ENCODE data around the gene ZNF425.
"Not testable (repeated sequence)": the region's sequence is repeated elsewhere in the genome, so short reads cannot be mapped to it uniquely, and the experiment has no call there.

The ZNF425 gene

DNA sequence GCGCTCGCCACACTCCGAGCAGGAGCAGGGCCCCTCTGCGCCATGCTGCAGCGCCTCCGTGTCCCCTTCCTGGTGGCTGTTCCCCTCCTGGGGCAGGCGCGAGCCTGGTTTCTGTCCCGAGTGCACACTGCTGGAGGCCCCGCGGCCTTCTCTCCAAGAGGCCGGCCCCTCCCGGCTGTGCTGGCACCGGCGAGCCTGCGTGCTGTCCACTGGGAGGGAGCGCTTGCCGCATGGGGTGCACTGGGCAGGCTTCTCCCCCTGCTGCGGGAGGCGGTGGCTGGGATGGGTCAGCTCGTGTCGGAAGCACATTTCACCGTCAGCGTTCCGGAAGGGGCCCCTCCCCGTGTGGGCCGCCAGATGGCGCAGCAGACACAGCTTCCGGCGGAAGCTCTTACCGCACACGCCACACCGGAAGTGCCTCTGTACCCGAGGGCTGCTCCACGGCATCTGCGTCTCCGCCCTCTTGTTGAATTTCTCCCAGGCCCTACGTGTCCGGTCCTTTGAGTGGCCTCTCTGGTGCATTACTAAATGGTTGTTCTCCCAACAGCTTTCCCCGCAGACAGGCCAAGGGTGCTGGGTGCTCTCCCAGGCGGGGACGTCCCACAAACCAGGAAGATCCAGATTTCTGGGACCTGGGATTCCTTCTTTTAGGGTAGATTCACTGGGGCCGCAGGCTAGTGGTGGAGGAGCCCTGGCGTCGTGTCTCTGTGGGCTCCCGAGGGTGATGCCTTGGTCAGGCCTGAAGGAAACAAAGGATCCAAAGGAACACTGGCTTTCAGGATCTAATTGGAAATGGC lies 54.3 kb downstream of the ZNF425 start:
- DNase-seq (ENCODE audit: low read depth), result no peak

DNA sequence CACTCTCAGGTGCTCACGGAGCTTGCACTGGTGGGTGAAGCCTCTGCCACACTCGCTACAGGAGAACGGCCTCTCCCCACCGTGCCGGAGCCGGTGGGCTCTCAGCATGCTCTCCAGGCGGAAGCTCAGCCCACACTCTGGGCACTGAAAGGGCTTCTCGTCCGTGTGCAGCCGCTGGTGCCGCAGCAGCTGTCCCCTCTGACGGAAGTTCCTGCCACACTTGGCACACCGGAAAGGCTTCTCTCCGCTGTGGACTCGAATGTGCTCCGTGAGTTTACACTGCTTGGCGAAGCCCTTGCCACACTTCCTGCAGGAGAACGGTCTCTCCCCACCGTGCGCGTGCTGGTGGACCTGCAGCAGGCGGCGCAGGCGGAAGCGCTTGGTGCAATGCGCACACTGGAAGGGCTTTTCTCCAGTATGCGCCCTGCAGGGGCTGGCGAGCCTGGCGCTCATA lies 54.9 kb downstream of the ZNF425 start:
- no peak for DNase-seq (ENCODE audit: low read depth)

DNA sequence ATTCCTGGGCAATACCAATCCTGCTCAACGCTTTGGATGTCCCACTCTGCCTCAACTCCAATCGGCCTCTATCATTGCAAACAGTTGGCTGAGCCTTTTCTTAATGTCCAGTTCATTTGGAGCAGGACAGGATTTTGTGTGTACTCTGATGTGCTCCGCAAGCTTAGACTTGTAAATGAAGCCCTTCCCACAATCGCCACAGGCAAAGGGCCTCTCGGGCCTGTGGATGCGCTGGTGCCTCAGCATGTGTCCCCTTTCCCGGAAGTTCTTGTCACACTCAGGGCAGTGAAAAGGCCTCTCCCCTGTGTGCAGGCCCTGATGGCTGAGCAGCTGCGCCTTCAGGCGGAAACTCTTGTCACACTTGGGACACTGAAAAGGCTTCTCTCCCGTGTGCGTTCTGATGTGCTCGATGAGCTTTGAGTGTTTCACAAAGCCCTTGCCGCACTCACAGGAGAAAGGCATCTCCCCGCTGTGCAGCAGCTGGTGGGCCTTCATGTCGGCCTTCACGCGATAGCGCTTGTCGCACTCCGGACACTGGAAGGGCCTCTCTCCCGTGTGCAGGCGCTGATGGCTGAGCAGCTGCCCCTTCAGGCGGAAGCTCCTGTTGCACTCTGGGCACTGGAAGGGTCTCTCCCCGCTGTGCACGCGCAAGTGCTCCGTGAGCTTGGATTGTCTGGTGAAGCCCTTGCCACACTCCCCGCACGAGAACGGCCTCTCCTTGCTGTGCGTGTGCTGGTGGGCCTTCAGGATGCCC lies 55.6 kb downstream of the ZNF425 start:
- no peak for DNase-seq (ENCODE audit: low read depth)

DNA sequence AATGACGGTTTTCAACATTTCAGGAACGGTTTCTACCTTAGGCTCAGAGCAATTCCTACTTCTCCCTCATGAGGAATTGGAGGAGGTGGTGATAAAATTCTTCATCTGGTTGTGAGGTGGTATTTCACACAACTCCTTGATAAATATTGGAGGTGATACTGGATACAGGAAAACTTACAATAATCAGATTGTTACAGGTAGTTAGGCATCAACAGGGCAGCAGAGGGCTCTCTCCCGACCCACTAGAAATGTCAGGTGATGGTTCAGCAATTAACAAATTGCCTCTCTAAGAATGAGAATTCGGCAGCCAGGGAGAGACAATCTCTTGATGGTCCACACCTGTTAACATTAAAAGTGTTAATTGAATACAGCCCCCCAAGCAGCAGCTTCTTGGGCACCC lies 58.3 kb downstream of the ZNF425 start:
- no peak for DNase-seq (ENCODE audit: low read depth)

DNA sequence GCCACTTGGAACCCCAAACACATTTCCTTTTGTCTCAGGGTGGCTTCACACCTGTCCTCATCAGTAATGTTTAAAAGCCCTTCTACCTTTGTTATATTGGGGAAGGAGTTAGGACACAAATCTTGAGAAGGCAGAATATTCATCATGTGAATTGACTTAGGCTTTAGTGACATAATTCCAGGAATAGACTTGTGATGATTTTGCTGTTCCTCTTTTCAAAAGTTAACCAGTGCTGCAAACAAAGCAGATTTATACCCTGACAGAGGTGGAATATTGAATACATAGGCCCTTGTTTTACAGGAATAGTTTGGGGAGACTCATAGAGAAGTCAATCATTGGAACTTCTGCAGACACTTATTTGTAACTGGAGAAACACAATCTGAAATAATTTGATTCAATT lies 62.6 kb downstream of the ZNF425 start:
- no peak for DNase-seq (ENCODE audit: low read depth)

DNA sequence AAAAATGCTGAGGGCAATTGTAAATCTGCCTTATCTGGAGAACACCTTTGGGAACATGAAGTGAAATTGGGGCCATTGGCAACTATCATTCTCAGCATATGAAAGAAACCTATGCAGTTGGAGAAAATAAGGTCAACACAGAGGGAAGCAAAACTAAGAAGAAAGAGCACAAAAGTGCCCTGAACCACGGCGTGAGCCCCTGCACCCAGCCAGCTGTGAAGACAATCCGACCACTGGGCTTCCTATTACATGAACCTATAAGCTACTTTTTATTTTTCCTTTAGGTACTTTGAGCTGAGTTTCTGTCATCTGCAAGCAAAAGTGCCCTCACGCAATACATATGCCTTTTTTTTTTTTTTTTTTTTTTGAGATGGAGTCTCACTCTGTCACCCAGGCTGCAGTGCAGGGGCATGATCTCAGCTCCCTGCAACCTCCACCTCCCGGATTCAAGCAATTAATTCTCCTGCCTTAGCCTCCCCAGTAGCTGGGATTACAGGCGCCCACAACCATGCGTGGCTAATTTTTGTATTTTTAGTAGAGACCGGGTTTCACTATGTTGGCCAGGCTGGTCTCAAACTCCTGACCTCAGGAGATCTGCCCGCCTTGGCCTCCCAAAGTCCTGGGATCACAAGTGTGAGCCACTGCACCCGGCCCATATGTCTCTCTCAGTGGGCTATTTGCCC lies 63.8 kb downstream of the ZNF425 start:
- not testable (repeated sequence) for DNase-seq (ENCODE audit: low read depth)

DNA sequence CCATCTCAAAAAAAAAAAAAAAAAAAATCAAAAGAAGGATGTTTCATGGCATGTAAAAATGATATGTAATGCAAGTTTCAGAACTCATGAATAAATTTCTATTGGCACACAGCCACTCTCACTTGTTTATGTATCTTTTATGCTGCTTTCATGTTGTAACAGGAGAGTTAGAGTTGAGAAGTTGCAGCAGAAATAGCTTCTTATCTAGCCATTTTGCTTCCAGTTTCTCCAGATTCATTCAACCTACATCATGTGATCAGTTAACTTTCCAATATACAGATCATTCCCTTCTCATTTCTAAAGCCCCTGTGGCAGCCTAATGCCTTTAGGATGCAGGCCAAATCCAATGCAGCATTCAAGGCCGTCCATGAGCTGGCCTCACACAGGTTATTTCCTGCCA lies 66.0 kb downstream of the ZNF425 start:
- DNase-seq (ENCODE audit: low read depth), result no peak

DNA sequence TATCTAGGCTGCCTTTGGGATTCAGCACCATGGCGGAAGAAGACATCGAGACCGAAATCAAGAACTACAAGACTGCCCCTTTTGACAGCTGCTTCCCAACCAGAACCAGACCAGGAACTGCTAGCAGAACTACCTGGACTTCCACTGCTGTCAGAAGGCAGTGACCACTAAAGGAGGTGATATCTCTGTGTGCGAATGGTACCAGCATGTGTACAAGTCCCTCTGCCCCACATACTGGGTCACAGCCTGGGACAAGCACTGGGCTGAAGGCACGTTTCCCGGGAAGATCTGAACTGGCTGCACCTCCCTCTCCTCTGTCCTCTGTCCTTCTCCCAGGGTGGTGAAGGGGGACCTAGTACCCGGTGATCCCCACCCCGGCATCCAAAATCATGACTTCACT lies 72.2 kb downstream of the ZNF425 start:
- no peak for DNase-seq (ENCODE audit: low read depth)

DNA sequence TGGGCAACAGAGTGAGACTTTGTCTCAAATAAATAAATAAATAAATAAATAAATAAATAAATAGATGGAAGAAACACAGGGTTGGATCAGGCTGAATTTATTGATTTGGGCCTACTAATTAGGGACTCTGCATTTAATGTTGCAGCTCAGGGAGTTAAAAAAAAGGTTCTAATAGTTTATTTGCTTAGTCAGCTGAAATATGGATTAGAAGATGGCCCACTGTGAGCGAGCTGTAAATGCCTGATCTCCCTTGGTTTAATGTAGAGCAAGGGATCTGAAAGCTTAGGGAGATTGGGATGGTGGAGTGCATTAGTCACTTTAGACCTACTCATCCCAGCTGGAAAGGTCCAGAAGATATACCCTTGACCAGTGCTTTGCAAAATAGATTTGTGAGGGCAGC lies 72.7 kb downstream of the ZNF425 start:
- no peak for DNase-seq (ENCODE audit: low read depth)

Data from stimulated activated CD8-positive, alpha-beta memory T cell treated with anti-CD3 and anti-CD28 coated beads, Interleukin-4, amount 100 ng/mL, for 24 hours (primary cell).